H1 (cell line): ENCODE measurements around the gene GNAO1. TPM values are rescaled to one million over a fixed set of nuclear protein-coding genes. Genes with fewer than 3 reads are reported as not detected.

Source experiments
- CTCF ChIA-PET: fragments of 300-600 bp; sonication (Branson Sonifier 250); formaldehyde crosslinking; loops from one replicate; lab custom pipeline; 2021; ENCODE audit not compliant: partially characterized antibody; lab: Charles Lee
- POLR2A ChIA-PET: fragments of 300-600 bp; sonication (Branson Sonifier 250); formaldehyde crosslinking; loops from one replicate; lab custom pipeline; 2021; ENCODE audit warnings: inconsistent platforms; ENCODE audit not compliant: partially characterized antibody; lab: Charles Lee
- DNase-seq, 2 experiments: peaks; one replicate each; pipeline versions ENCODE4 v3.0.0 to v3.0.0-alpha.2; 2010 to 2022; ENCODE audit warnings: low spot score in 2 of 2, low read depth in 1 of 2, mixed read lengths in 1 of 2
- FAIRE-seq: peaks from 2 replicates; lab custom pipeline; 2011; peaks lifted over from hg19 to GRCh38; lab: Jason Lieb, UNC
- H2AFZ ChIP-seq: 2 replicates; pipeline ENCODE4 v1.8.1; 2012; ENCODE audit warnings: low read length, inconsistent platforms
- H2AK5ac ChIP-seq: 2 replicates; pipeline ENCODE4 v1.6.1; 2013; ENCODE audit warnings: low read depth, low read length
- H2BK120ac ChIP-seq: replicated peaks from 2 replicates; pipeline ENCODE3; 2013; ENCODE audit warnings: low read depth, low read length, inconsistent platforms
- H2BK12ac ChIP-seq: 2 replicates; pipeline ENCODE4 v1.6.1; 2013; ENCODE audit warnings: low read depth, low read length
- H2BK15ac ChIP-seq: 2 replicates; pipeline ENCODE4 v1.6.1; 2013; ENCODE audit warnings: low read length
- H2BK20ac ChIP-seq: 2 replicates; pipeline ENCODE4 v1.6.1; 2013; ENCODE audit warnings: low read length
- H2BK5ac ChIP-seq: 2 replicates; pipeline ENCODE4 v1.6.1; 2013; ENCODE audit warnings: low read depth, low read length
- H3K14ac ChIP-seq: 2 replicates; pipeline ENCODE4 v1.6.1; 2013; ENCODE audit warnings: inconsistent platforms; ENCODE audit not compliant: insufficient read length
- H3K18ac ChIP-seq: 2 replicates; pipeline ENCODE4 v1.6.1; 2013; ENCODE audit warnings: low read length; ENCODE audit errors: extremely low read depth
- H3K23ac ChIP-seq: 2 replicates; pipeline ENCODE4 v1.6.1; 2013; ENCODE audit warnings: inconsistent platforms; ENCODE audit not compliant: insufficient read length
- H3K23me2 ChIP-seq: 2 replicates; pipeline ENCODE4 v1.6.1; 2013; ENCODE audit warnings: low read depth, low read length
- H3K27ac ChIP-seq: 2 replicates; pipeline ENCODE4 v1.6.1; 2011; ENCODE audit warnings: low read depth, low read length, inconsistent platforms
- H3K27me3 ChIP-seq, 4 experiments: replicated peaks in 1 of 4; 1 replicate in 1 of 4; 2 replicates in 3 of 4; pipeline versions ENCODE4 v1.6.1 to v1.8.1; 2011 to 2013; ENCODE audit warnings: low read length in 3 of 4, mild to moderate bottlenecking in 3 of 4, inconsistent platforms in 2 of 4, mixed read lengths in 2 of 4, moderate library complexity in 1 of 4; ENCODE audit not compliant: control insufficient read depth in 3 of 4, insufficient read depth in 3 of 4; ENCODE audit errors: extremely low read depth in 1 of 4
- H3K36me3 ChIP-seq, 4 experiments: 2 replicates each; pipeline versions ENCODE4 v1.6.1 to v1.8.1; 2011 to 2013; ENCODE audit warnings: mild to moderate bottlenecking in 4 of 4, low read length in 3 of 4, moderate library complexity in 2 of 4, control low read depth in 1 of 4, inconsistent platforms in 1 of 4; ENCODE audit not compliant: insufficient read depth in 4 of 4, control insufficient read depth in 2 of 4
- H3K4ac ChIP-seq: replicated peaks from 2 replicates; pipeline ENCODE3; 2013; ENCODE audit warnings: low read length, low read depth, mixed read lengths, inconsistent platforms; ENCODE audit not compliant: insufficient read length
- H3K4me1 ChIP-seq, 4 experiments: replicated peaks in 1 of 4; 1 replicate in 1 of 4; 2 replicates in 3 of 4; pipeline versions ENCODE4 v1.6.1 to v1.8.1; 2011 to 2013; ENCODE audit warnings: low read length in 3 of 4, inconsistent platforms in 2 of 4, mixed read lengths in 1 of 4; ENCODE audit not compliant: insufficient read depth in 4 of 4, control insufficient read depth in 3 of 4
- H3K4me2 ChIP-seq, 2 experiments: 2 replicates each; pipeline versions ENCODE4 v1.6.1 to v1.8.1; 2011 to 2013; ENCODE audit warnings: low read depth in 2 of 2, low read length in 2 of 2, control low read depth in 1 of 2, inconsistent platforms in 1 of 2, mild to moderate bottlenecking in 1 of 2; ENCODE audit not compliant: insufficient read depth in 1 of 2
- H3K4me3 ChIP-seq, 4 experiments: fragments of 200-600, 300-600 bp in 1 of 4; sonication (generic), shearing (Covaris generic), sonication (Bioruptor Twin) in 1 of 4; 2 replicates each; pipeline versions ENCODE4 v1.5.1 to v1.8.1; 2011 to 2016; ENCODE audit warnings: low read length in 4 of 4, low read depth in 3 of 4, control low read depth in 2 of 4, inconsistent platforms in 2 of 4, mild to moderate bottlenecking in 2 of 4, mixed read lengths in 1 of 4, moderate library complexity in 1 of 4; ENCODE audit not compliant: insufficient read depth in 2 of 4; ENCODE audit errors: extremely low read depth in 1 of 4
- H3K56ac ChIP-seq: replicated peaks from 2 replicates; pipeline ENCODE3; 2013; ENCODE audit warnings: low read depth, mild to moderate bottlenecking, mixed read lengths, low read length, inconsistent platforms; ENCODE audit not compliant: insufficient read length
- H3K79me1 ChIP-seq: 2 replicates; pipeline ENCODE4 v1.6.1; 2013; ENCODE audit warnings: low read depth, low read length, control low read depth
- H3K79me2 ChIP-seq, 2 experiments: 2 replicates each; pipeline versions ENCODE4 v1.6.1 to v1.8.1; 2012 to 2013; ENCODE audit warnings: low read length in 2 of 2, mild to moderate bottlenecking in 2 of 2, inconsistent platforms in 1 of 2; ENCODE audit not compliant: insufficient read depth in 2 of 2, control insufficient read depth in 1 of 2
- H3K9ac ChIP-seq, 4 experiments: replicated peaks in 1 of 4; 1 replicate in 1 of 4; 2 replicates in 3 of 4; pipeline versions ENCODE4 v1.6.1 to v1.8.1; 2011 to 2013; ENCODE audit warnings: low read depth in 3 of 4, low read length in 3 of 4, control low read depth in 2 of 4, mild to moderate bottlenecking in 2 of 4, moderate library complexity in 2 of 4, inconsistent platforms in 1 of 4; ENCODE audit errors: extremely low read depth in 1 of 4
- H3K9me3 ChIP-seq, 2 experiments: 2 replicates each; pipeline versions ENCODE4 v1.6.1 to v1.8.1; 2012 to 2013; ENCODE audit warnings: mild to moderate bottlenecking in 2 of 2, moderate library complexity in 2 of 2, control low read depth in 1 of 2, inconsistent platforms in 1 of 2, low read depth in 1 of 2, low read length in 1 of 2, mixed read lengths in 1 of 2; ENCODE audit not compliant: insufficient read depth in 2 of 2
- H4K20me1 ChIP-seq, 2 experiments: replicated peaks in 1 of 2; 2 replicates each; pipeline versions ENCODE3 to v1.8.1; 2011 to 2013; ENCODE audit warnings: inconsistent platforms in 2 of 2, low read length in 2 of 2, mild to moderate bottlenecking in 1 of 2; ENCODE audit not compliant: insufficient read depth in 2 of 2, control insufficient read depth in 1 of 2
- H4K5ac ChIP-seq: 2 replicates; pipeline ENCODE4 v1.6.1; 2013; ENCODE audit warnings: low read length, low read depth, mixed read lengths, inconsistent platforms; ENCODE audit not compliant: insufficient read length
- H4K8ac ChIP-seq: 2 replicates; pipeline ENCODE4 v1.8.0; 2013; ENCODE audit warnings: mild to moderate bottlenecking, moderate library complexity, low read length, inconsistent platforms; ENCODE audit not compliant: insufficient read depth; ENCODE audit errors: extremely low read depth
- H4K91ac ChIP-seq: replicated peaks from 2 replicates; pipeline ENCODE3; 2013; ENCODE audit warnings: low read length, mixed read lengths, inconsistent platforms; ENCODE audit not compliant: insufficient read length
- BACH1 ChIP-seq: IDR thresholded peaks from 2 replicates; pipeline ENCODE4 v1.6.1; 2012; ENCODE audit warnings: low read length, improper control_type of control experiment
- CHD2 ChIP-seq: IDR thresholded peaks from 2 replicates; pipeline ENCODE4 v1.6.1; 2012; ENCODE audit warnings: low read length, improper control_type of control experiment
- GTF2F1 ChIP-seq: IDR thresholded peaks from 2 replicates; pipeline ENCODE4 v1.6.1; 2012; ENCODE audit warnings: low read depth, low read length, improper control_type of control experiment, borderline replicate concordance
- JUND ChIP-seq: IDR thresholded peaks from 2 replicates; pipeline ENCODE4 v1.6.1; 2011; ENCODE audit warnings: mild to moderate bottlenecking, improper control_type of control experiment, low read length
- MAFK ChIP-seq: IDR thresholded peaks from 2 replicates; pipeline ENCODE4 v1.6.1; 2012; ENCODE audit warnings: low read depth, mild to moderate bottlenecking, improper control_type of control experiment, low read length
- POLR2AphosphoS5 ChIP-seq: IDR thresholded peaks from 2 replicates; pipeline ENCODE4 v1.6.1; 2011; ENCODE audit warnings: low read depth, low read length
- SUZ12 ChIP-seq: fragments of 200-600 bp; sonication (generic); IDR thresholded peaks from 2 replicates; pipeline ENCODE4 v1.6.1; 2012; ENCODE audit warnings: mild to moderate bottlenecking, inconsistent platforms, low read length, moderate library complexity, mixed read lengths
- YY1 ChIP-seq: IDR thresholded peaks from 2 replicates; pipeline ENCODE4 v1.6.1; 2011; ENCODE audit warnings: low read depth, mild to moderate bottlenecking, low read length
- WGBS, 2 experiments: shearing (Covaris generic) in 1 of 2; methylation state at CpG; one replicate each; pipeline versions ENCODE4 v1.1.6 to v1.1.7; 2013 to 2015; ENCODE audit warnings: low lambda C conversion rate in 2 of 2, mixed read lengths in 2 of 2, inconsistent platforms in 1 of 2, low coverage in 1 of 2, missing lambda C conversion rate in 1 of 2; ENCODE audit not compliant: insufficient replicate concordance in 2 of 2, insufficient coverage in 1 of 2, insufficient read length in 1 of 2; ENCODE audit errors: extremely low coverage in 1 of 2, missing lambda C conversion rate in 1 of 2; 5-methylcytosine and 5-hydroxymethylcytosine counted together
- polyA plus RNA-seq, 7 experiments: library from polyadenylated mRNA; depleted of rRNA in 3 of 7; stranded (reverse) in 5 of 7; unstranded in 2 of 7; fragments of >200 nt in 5 of 7; fragments of 200-250 nt in 2 of 7; gene quantifications; 1 replicate in 5 of 7; 2 replicates in 1 of 7; 4 replicates in 1 of 7; pipeline versions ENCODE4 v1.2.1 to v1.2.3, GENCODE V29; 2011 to 2013; ENCODE audit warnings: missing spikeins in 2 of 7, mixed read lengths in 2 of 7
- total RNA-seq: library from RNA; stranded (reverse); fragmentation: NEBNext Ultra II Directional; extraction: Animal tissue kit (Norgen Biotek cat#: 25700); gene quantifications from 2 replicates; pipeline ENCODE4 v1.2.1, GENCODE V29; 2021

Gene GNAO1
- total and polyA plus RNA-seq, 2 of the 8 experiments (the other 6 are each of a cell fraction or from before 2014, with no cell fraction given), result 6.7 to 34.4 TPM

- Histone ChIP-seq H4K20me1 (peaks cover 0 to 4% of the 10 kb centered on the region in 2 experiments), H3K4ac (no peak overlapping the region), H3K79me1 (no peaks in the 10 kb centered on the region), H2BK12ac (no peak overlapping the region), H3K27me3 (peaks cover 0 to 5% (median 0%) of the 10 kb centered on the region in 4 experiments; a peak in 2 of 7 replicates), H4K8ac (no peak overlapping the region), H3K27ac (no peak overlapping the region), H2BK15ac (no peak overlapping the region), H2BK20ac (no peak overlapping the region)
- TF ChIP-seq GTF2F1, result no peak
- TF ChIP-seq JUND, result no peak
- TF ChIP-seq MAFK, result no peak
- TF ChIP-seq CHD2, result no peak
- TF ChIP-seq YY1, result no peak
- no peak for TF ChIP-seq POLR2AphosphoS5
- no peak for TF ChIP-seq SUZ12
- TF ChIP-seq BACH1, result no peak
- TF ChIP-seq, all 59 proteins: peak for 0
- Histone ChIP-seq H3K4me2 (no peak overlapping the region), H4K5ac (no peak overlapping the region), H2BK5ac (no peak overlapping the region), H3K18ac (no peak overlapping the region), H3K23me2 (no peaks in the 10 kb centered on the region), H3K4me1 (peaks cover 0 to 4% (median 3%) of the 10 kb centered on the region in 4 experiments; a peak in 2 of 7 replicates), H3K56ac (no peak overlapping the region), H2AFZ (no peak overlapping the region), H3K14ac (no peak overlapping the region), H3K4me3 (no peak overlapping the region), H3K23ac (no peak overlapping the region), H3K36me3 (no peaks in the 10 kb centered on the region), H2AK5ac (no peak overlapping the region), H3K9me3 (no peaks in the 10 kb centered on the region), H4K91ac (no peak overlapping the region), H2BK120ac (no peak overlapping the region), H3K79me2 (no peaks in the 10 kb centered on the region), H3K9ac (no peak overlapping the region)
- POLR2A ChIA-PET, result interaction anchor here (0.6 to 2.5 kb wide), 2 partner anchors 38 to 42 kb away, joined by 4 to 6 read pairs; no protein-coding TSS in a partner anchor
- 76% methylated on average over 1 of the region's 1 CpG; no CpG with 5 or more reads in 1 of the 2 experiments for WGBS, 2 experiments
- FAIRE-seq (no peak), DNase-seq (no peak)
- CTCF ChIA-PET, result interaction anchor here (0.7 to 6.2 kb wide), 56 partner anchors 9 to 854 kb away, joined by 3 to 61 read pairs (median 5); partner anchors contain the start of gene GNAO1
Measured at GRCh38 chr16:56318827-56319140, 127.5 kb downstream of the GNAO1 start.
